ENCODE measurements around the gene RAD9A.

GRCh38 chr11:67429722-67430121 lies 37.9 kb downstream of the RAD9A start:
- TF ChIP-seq EZH2phosphoT487 (IDR thresholded peaks at IDR 0.05; ENCODE audit: insufficient read depth, low read depth) (no peak), EZH2 (IDR thresholded peaks at IDR 0.05; ENCODE audit: insufficient read depth, poor library complexity, severe bottlenecking) (no peak)

Data from GM23248 (cell line).